Measurements from ENCODE around the gene SSNA1.

GRCh38 chr9:137147793-137148160, 40.7 kb upstream of the SSNA1 start:
- TF ChIP-seq CTCF (conservative IDR thresholded peaks at IDR 0.05 in 1 of 2, IDR thresholded peaks at IDR 0.05 in 1 of 2; ENCODE audit: extremely low read depth in 1 of 2, insufficient read depth in 1 of 2, low read depth in 1 of 2, low read length in 2 of 2) = no peak
- no peak for TF ChIP-seq EZH2 (IDR thresholded peaks at IDR 0.05; ENCODE audit: borderline replicate concordance, low read length)
